ENCODE measurements around the gene EPHB1.

The EPHB1 gene

GRCh38 chr3:134900482-134900881 is 105.4 kb downstream of the EPHB1 start:
- no peak for TF ChIP-seq REST (IDR thresholded peaks at IDR 0.05; ENCODE audit: insufficient read depth in 1 of 2, low read depth in 2 of 2, low read length in 2 of 2)
- no peak for TF ChIP-seq TAF1 (IDR thresholded peaks at IDR 0.05; ENCODE audit: borderline replicate concordance, insufficient read depth, low read length)
- no peak for TF ChIP-seq FOXP2 (optimal IDR thresholded peaks at IDR 0.05; ENCODE audit: borderline replicate concordance, extremely low read depth, extremely low read length, insufficient read depth)
- no peak for TF ChIP-seq POLR2AphosphoS5 (IDR thresholded peaks at IDR 0.05; ENCODE audit: low read depth, low read length)
- no peak for TF ChIP-seq SIN3A (IDR thresholded peaks at IDR 0.05; ENCODE audit: borderline replicate concordance, insufficient read depth, low read length)

GRCh38 chr3:134901461-134901860 is 106.4 kb downstream of the EPHB1 start:
- TF ChIP-seq TAF1 (IDR thresholded peaks at IDR 0.05; ENCODE audit: borderline replicate concordance, insufficient read depth, low read length) (no peak), FOXP2 (optimal IDR thresholded peaks at IDR 0.05; ENCODE audit: borderline replicate concordance, extremely low read depth, extremely low read length, insufficient read depth) (no peak), REST (IDR thresholded peaks at IDR 0.05; ENCODE audit: insufficient read depth in 1 of 2, low read depth in 2 of 2, low read length in 2 of 2) (no peak), SIN3A (IDR thresholded peaks at IDR 0.05; ENCODE audit: borderline replicate concordance, insufficient read depth, low read length) (no peak), POLR2AphosphoS5 (IDR thresholded peaks at IDR 0.05; ENCODE audit: low read depth, low read length) (no peak)

GRCh38 chr3:134903837-134904236 is 108.8 kb downstream of the EPHB1 start:
- TF ChIP-seq POLR2AphosphoS5 (IDR thresholded peaks at IDR 0.05; ENCODE audit: low read depth, low read length) (no peak), SIN3A (IDR thresholded peaks at IDR 0.05; ENCODE audit: borderline replicate concordance, insufficient read depth, low read length) (no peak), FOXP2 (optimal IDR thresholded peaks at IDR 0.05; ENCODE audit: borderline replicate concordance, extremely low read depth, extremely low read length, insufficient read depth) (no peak), TAF1 (IDR thresholded peaks at IDR 0.05; ENCODE audit: borderline replicate concordance, insufficient read depth, low read length) (no peak), REST (IDR thresholded peaks at IDR 0.05; ENCODE audit: insufficient read depth in 1 of 2, low read depth in 2 of 2, low read length in 2 of 2) (no peak)

GRCh38 chr3:134904241-134904771 is 109.2 kb downstream of the EPHB1 start:
- TF ChIP-seq REST (IDR thresholded peaks at IDR 0.05; ENCODE audit: insufficient read depth in 1 of 2, low read depth in 2 of 2, low read length in 2 of 2) = no peak
- no peak for TF ChIP-seq FOXP2 (optimal IDR thresholded peaks at IDR 0.05; ENCODE audit: borderline replicate concordance, extremely low read depth, extremely low read length, insufficient read depth)
- no peak for TF ChIP-seq POLR2AphosphoS5 (IDR thresholded peaks at IDR 0.05; ENCODE audit: low read depth, low read length)
- TF ChIP-seq SIN3A (IDR thresholded peaks at IDR 0.05; ENCODE audit: borderline replicate concordance, insufficient read depth, low read length) = no peak
- TF ChIP-seq TAF1 (IDR thresholded peaks at IDR 0.05; ENCODE audit: borderline replicate concordance, insufficient read depth, low read length) = no peak

All from PFSK-1 (cell line).